SU-DHL-6 (cell line): Measurements from ENCODE around the gene HSPA12B.

Experiments used
- H2AFZ ChIP-seq: fragments of 200-600 bp; sonication (generic); 2 replicates; pipeline ENCODE4 v1.6.1; 2014; ENCODE audit warnings: low read depth, mild to moderate bottlenecking, moderate library complexity, mixed read lengths, antibody characterized with exemption, low read length; ENCODE audit not compliant: severe bottlenecking
- H3F3A ChIP-seq: fragments of 200-600 bp; shearing (Covaris generic); 2 replicates; pipeline ENCODE4 v1.6.0; 2016; ENCODE audit warnings: antibody characterized with exemption, mild to moderate bottlenecking; ENCODE audit not compliant: insufficient read depth
- H3K27ac ChIP-seq: fragments of 200-600 bp; sonication (generic); 2 replicates; pipeline ENCODE4 v1.5.1; 2016; ENCODE audit warnings: low read depth, mild to moderate bottlenecking, low read length, moderate library complexity, mixed read lengths
- H3K27me3 ChIP-seq: fragments of 200-600 bp; sonication (generic), shearing (Covaris generic); 2 replicates; pipeline ENCODE4 v1.6.0; 2014; ENCODE audit warnings: mild to moderate bottlenecking, low read length
- H3K36me3 ChIP-seq: fragments of 200-600 bp; sonication (generic); 2 replicates; pipeline ENCODE4 v1.6.1; 2014; ENCODE audit warnings: mild to moderate bottlenecking, low read length, mixed read lengths
- H3K4me2 ChIP-seq: fragments of 300-600, 200-600 bp; shearing (Covaris generic), sonication (generic); 2 replicates; pipeline ENCODE4 v1.6.0; 2014; ENCODE audit warnings: low read length, low read depth, mild to moderate bottlenecking; ENCODE audit not compliant: poor library complexity, severe bottlenecking
- H3K4me3 ChIP-seq: fragments of 200-600 bp; sonication (generic); 2 replicates; pipeline ENCODE4 v1.5.1; 2014; ENCODE audit warnings: antibody characterized with exemption, low read length, mild to moderate bottlenecking, mixed read lengths; ENCODE audit not compliant: insufficient read depth, poor library complexity, severe bottlenecking
- H3K79me2 ChIP-seq: fragments of 200-600 bp; sonication (generic); 2 replicates; pipeline ENCODE4 v1.6.1; 2014; ENCODE audit warnings: mild to moderate bottlenecking, low read length, moderate library complexity; ENCODE audit not compliant: insufficient read depth
- H3K9ac ChIP-seq: fragments of 200-600 bp; sonication (generic); 2 replicates; pipeline ENCODE4 v1.7.0; 2014; ENCODE audit warnings: mild to moderate bottlenecking, low read length
- H3K9me2 ChIP-seq: fragments of 200-600 bp; sonication (generic); replicated peaks from 2 replicates; pipeline ENCODE4 v1.6.1; 2014; ENCODE audit warnings: low read length; ENCODE audit not compliant: insufficient read depth
- H3K9me3 ChIP-seq: fragments of 200-600 bp; sonication (generic); 2 replicates; pipeline ENCODE4 v1.6.1; 2014; ENCODE audit warnings: low read length, mixed read lengths; ENCODE audit not compliant: insufficient read depth
- H4K20me1 ChIP-seq: fragments of 200-600 bp; sonication (generic); 2 replicates; pipeline ENCODE4 v1.6.1; 2014; ENCODE audit warnings: low read depth, mild to moderate bottlenecking, antibody characterized with exemption, low read length, moderate library complexity, mixed read lengths
- EZH2phosphoT487 ChIP-seq: fragments of 200-600 bp; sonication (generic), shearing (Covaris generic); conservative IDR thresholded peaks from 2 replicates; pipeline ENCODE4 v1.6.1; 2018; ENCODE audit warnings: mild to moderate bottlenecking, antibody characterized with exemption, low read length, moderate library complexity, mixed read lengths
- TF ChIP-seq, protein P1 (sequence below): fragments of 200-600 bp; sonication (generic); IDR thresholded peaks from one replicate; pipeline ENCODE4 v1.5.1; 2017; ENCODE audit warnings: antibody characterized with exemption, mild to moderate bottlenecking, low read length, moderate library complexity; ENCODE audit not compliant: insufficient read depth, poor library complexity, severe bottlenecking

Gene HSPA12B

DNA sequence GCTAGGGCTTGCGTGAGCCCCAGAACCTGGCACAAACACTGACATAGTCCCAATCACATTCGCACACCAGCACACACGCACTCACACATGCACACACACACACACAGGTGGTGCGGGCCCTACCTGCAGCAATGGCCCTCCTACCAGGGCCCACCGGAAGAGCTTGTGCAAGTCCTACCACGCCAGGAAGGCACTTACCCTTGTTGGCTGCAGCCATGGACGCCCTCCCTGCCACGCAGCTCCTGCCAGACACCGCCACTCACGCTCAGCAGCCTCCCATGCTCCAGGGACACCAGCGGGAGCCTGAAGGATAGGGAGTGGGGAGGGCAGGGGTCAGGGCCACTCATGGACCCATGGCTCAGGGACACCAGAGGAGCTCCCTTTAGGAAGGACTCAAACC lies 27.4 kb downstream of the HSPA12B start:
- H2AFZ ChIP-seq: no peak overlapping the region
- H3K4me2 ChIP-seq: no peak overlapping the region
- peaks cover 25% of the 10 kb centered on the region for H3K79me2 ChIP-seq
- H3K9ac ChIP-seq: no peak overlapping the region
- no peaks in the 10 kb centered on the region for H3F3A ChIP-seq
- no peaks in the 10 kb centered on the region for H4K20me1 ChIP-seq
- no peaks in the 10 kb centered on the region for H3K36me3 ChIP-seq
- H3K9me2 ChIP-seq: no peaks in the 10 kb centered on the region
- H3K27me3 ChIP-seq: no peaks in the 10 kb centered on the region
- H3K27ac ChIP-seq: no peak overlapping the region
- TF ChIP-seq EZH2phosphoT487: no peak
- TF ChIP-seq, protein P1, sequence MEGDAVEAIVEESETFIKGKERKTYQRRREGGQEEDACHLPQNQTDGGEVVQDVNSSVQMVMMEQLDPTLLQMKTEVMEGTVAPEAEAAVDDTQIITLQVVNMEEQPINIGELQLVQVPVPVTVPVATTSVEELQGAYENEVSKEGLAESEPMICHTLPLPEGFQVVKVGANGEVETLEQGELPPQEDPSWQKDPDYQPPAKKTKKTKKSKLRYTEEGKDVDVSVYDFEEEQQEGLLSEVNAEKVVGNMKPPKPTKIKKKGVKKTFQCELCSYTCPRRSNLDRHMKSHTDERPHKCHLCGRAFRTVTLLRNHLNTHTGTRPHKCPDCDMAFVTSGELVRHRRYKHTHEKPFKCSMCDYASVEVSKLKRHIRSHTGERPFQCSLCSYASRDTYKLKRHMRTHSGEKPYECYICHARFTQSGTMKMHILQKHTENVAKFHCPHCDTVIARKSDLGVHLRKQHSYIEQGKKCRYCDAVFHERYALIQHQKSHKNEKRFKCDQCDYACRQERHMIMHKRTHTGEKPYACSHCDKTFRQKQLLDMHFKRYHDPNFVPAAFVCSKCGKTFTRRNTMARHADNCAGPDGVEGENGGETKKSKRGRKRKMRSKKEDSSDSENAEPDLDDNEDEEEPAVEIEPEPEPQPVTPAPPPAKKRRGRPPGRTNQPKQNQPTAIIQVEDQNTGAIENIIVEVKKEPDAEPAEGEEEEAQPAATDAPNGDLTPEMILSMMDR: no peak
- no peaks in the 10 kb centered on the region for H3K9me3 ChIP-seq
- H3K4me3 ChIP-seq: no peak overlapping the region

DNA sequence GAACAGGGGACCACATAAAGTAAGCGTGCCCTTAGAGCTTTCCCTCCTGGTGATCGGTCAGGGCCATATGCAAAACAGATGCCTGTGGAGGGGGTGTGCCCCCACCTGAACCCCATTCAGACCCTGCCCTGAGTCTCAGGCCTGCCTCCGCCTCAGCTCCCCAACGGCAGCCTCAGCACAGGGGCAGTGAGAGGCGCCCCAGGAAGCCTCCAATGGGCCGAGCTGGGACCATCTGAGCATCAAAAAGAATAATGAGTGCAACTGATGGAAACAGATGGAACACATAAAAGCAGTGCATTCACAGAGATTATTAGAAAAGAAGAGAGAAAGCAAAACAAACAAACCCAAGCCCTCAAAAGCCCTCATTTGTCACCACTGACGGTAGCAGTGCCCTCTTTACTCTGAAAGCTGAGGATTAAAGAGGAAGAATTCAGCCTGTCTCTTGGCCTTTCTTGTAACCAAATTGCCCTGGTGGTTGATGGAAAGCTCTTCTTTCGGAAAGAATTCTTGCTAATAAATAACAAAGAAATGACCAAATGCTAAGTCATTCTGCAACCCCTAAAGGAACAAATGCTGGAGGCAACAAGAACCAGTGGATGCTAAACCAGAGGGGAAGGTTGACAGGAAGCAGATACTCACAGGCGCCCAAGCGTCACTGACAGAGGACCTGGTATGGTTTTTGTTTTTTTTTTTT lies 28.3 kb downstream of the HSPA12B start:
- TF ChIP-seq EZH2phosphoT487: no peak
- TF ChIP-seq, protein P1: no peak
- H3K9me3 ChIP-seq: no peaks in the 10 kb centered on the region
- no peaks in the 10 kb centered on the region for H3K27me3 ChIP-seq
- no peaks in the 10 kb centered on the region for H4K20me1 ChIP-seq
- no peak overlapping the region for H2AFZ ChIP-seq
- H3K4me3 ChIP-seq: no peak overlapping the region
- no peaks in the 10 kb centered on the region for H3F3A ChIP-seq
- no peak overlapping the region for H3K4me2 ChIP-seq
- H3K27ac ChIP-seq: no peak overlapping the region
- H3K9me2 ChIP-seq: no peaks in the 10 kb centered on the region
- H3K79me2 ChIP-seq: peaks cover 31% of the 10 kb centered on the region
- H3K36me3 ChIP-seq: no peaks in the 10 kb centered on the region
- H3K9ac ChIP-seq: no peak overlapping the region

DNA sequence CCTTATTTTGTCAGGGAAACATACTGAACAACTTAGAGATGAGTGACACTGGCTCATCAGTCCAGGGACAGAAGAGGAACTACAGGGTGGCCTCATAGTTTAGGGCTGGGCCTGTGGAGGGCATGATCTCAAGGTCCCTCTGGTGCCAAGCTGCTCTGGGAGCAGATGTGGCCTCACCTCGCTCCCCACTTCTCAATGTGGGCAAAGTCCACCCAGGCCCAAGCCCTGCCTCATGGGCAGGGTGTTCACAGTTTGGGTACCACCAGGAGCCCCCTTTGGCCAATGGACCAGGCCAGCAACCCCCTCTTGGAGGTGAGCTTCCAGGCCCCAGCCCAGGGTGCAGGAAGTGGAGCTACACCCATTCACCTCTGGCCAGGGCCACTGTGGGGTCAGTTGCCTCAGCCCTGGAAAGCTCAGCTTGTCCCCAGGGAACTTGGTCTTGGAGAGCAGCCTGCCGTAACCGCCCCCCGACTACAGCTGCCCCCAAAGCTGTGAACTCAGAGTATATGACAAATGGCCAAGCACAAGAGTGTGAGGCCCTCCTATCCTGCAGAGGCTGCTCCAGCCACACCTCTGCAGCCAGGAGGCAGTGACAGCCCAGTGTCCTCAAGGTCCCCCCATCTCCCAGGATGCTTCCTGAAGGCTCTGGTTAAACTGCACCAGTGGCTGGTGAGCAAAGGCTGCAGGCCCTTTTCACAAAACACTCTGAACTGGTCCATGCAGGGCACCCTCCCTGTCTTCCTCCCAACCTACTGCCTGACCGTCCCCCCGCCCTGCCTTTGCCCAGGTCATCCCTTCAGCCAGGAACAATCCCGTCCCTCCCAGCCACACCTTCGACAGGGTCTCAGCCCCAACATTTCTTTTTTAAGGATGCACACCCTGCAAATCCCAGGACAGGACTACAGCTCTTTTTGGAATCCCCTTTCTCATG lies 31.5 kb downstream of the HSPA12B start:
- H3K79me2 ChIP-seq: peaks cover 48% of the 10 kb centered on the region
- H2AFZ ChIP-seq: no peak overlapping the region
- no peaks in the 10 kb centered on the region for H3K9me3 ChIP-seq
- H3K4me2 ChIP-seq: no peak overlapping the region
- H3K4me3 ChIP-seq: no peak overlapping the region
- no peak overlapping the region for H3K9ac ChIP-seq
- H3K9me2 ChIP-seq: no peaks in the 10 kb centered on the region
- H3K27me3 ChIP-seq: no peaks in the 10 kb centered on the region
- TF ChIP-seq, protein P1: no peak
- TF ChIP-seq EZH2phosphoT487: no peak
- H3K36me3 ChIP-seq: no peaks in the 10 kb centered on the region
- no peaks in the 10 kb centered on the region for H4K20me1 ChIP-seq
- H3K27ac ChIP-seq: no peak overlapping the region
- H3F3A ChIP-seq: peaks cover 6% of the 10 kb centered on the region; the same call in 1 of the 2 replicates
